ENCODE measurements around the gene PPM1A.

PPM1A gene

DNA sequence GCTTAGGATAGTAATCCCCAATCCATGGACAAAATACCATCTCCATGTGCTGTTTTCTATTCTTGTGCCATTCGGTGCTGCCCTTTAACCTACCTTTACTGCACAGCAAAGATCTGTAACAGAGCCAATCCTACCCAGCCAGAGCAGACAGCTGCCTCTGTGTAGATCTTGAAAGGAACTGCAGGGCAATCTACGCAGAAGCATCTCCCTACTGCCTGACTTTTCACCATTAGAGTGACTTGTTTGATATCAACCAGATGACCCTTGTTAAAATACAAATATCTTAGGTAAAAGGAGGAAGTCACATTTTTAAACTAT, 33.9 kb upstream of the PPM1A start:
- H3K9ac ChIP-seq (ENCODE audit: low read depth, low read length, poor library complexity), result no peak overlapping the region
- no peaks in the 10 kb centered on the region for H3K9me3 ChIP-seq (replicated peaks in 1 of 2; ENCODE audit: control insufficient read depth in 2 of 2, insufficient read depth in 1 of 2, low read depth in 1 of 2, low read length in 2 of 2)
- no peak overlapping the region for H2AK5ac ChIP-seq (ENCODE audit: low read depth, low read length)
- H3K27ac ChIP-seq (replicated peaks; ENCODE audit: low read length), result no peak overlapping the region
- DNase-seq (ENCODE audit: low spot score), result no peak
- H4K8ac ChIP-seq (ENCODE audit: low read depth, low read length), result no peak overlapping the region
- H2BK12ac ChIP-seq (ENCODE audit: low read length), result no peak overlapping the region
- no peak overlapping the region for H3K4ac ChIP-seq (ENCODE audit: low read length)
- H2BK5ac ChIP-seq (ENCODE audit: low read length), result no peak overlapping the region
- peaks cover 0 to 5% of the 10 kb centered on the region in 2 donors for H3K4me1 ChIP-seq (ENCODE audit: control insufficient read depth in 2 of 2, insufficient read depth in 1 of 2, low read depth in 1 of 2, low read length in 2 of 2)
- H2AFZ ChIP-seq (ENCODE audit: low read length), result no peak overlapping the region
- H3K18ac ChIP-seq (ENCODE audit: low read length), result no peak overlapping the region
- peaks cover 0 to 11% (median 0%) of the 10 kb centered on the region in 3 experiments for H3K27me3 ChIP-seq (ENCODE audit: control insufficient read depth in 3 of 3, insufficient read depth in 3 of 3, low read depth in 1 of 3, low read length in 3 of 3)
- WGBS, 2 donors (ENCODE audit: extremely low coverage in 2 of 2, insufficient read length in 2 of 2, insufficient replicate concordance in 1 of 2), result no CpG with 5 or more reads among the region's 2 CpGs
- no peak overlapping the region for H2BK120ac ChIP-seq (ENCODE audit: low read depth, low read length)
- no peaks in the 10 kb centered on the region for H3K36me3 ChIP-seq (replicated peaks in 1 of 2; ENCODE audit: control insufficient read depth in 2 of 2, insufficient read depth in 2 of 2, low read length in 2 of 2)
- H3K14ac ChIP-seq (ENCODE audit: low read length), result no peak overlapping the region
- H3K79me1 ChIP-seq (ENCODE audit: low read depth, low read length), result no peaks in the 10 kb centered on the region
- H4K91ac ChIP-seq (ENCODE audit: low read depth, low read length, poor library complexity), result no peak overlapping the region
- H2BK15ac ChIP-seq (ENCODE audit: low read length), result no peak overlapping the region
- no peak overlapping the region for H3K4me2 ChIP-seq (ENCODE audit: insufficient read depth, low read length, poor library complexity, severe bottlenecking)
- H3K4me3 ChIP-seq (ENCODE audit: low read length in 2 of 2), result no peak overlapping the region
- no peak overlapping the region for H3K23ac ChIP-seq (ENCODE audit: low read depth, low read length, poor library complexity)

DNA sequence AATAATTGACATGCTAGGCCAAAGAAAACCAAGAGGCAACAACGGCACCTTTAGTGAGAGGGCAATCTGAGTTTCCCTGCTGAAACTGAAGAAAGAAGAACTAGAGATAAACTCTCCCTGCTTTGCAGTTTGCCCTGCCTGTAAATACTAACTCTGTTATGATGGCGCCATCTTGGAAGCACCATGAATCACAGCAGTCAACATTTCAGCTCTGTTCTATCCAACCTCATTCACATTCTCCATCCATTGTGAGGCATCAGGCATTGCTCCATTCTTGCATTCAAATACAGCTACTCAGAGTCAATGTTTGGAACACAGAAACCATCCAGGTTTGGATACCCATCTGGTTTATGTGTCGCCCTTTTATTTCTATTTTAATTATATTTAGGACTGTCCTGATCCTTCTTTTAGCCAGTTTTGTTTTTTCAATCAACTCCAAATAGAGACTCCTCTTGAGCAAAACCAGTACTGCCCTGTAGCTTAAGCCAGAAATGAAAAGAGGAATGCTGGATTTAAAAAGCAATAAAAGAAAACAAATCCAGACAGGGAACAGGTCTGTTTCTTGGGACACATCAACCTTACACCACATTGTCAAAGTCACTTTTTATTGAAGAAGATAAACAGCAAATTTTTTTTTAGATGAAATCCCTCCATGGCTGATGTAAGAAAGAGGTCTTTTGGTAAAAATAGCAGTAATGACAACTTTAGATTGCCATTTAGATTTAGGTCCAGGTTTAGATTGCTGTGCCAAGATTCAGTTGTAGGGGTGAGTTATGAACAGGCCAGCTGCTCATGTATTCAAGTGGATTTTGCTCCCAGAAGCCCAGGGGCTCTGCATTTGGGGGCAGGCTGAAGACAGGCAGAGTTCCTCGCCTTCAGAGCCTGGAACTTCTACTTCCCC, 33.3 kb upstream of the PPM1A start:
- Histone ChIP-seq H4K91ac (ENCODE audit: low read depth, low read length, poor library complexity) (no peak overlapping the region), H3K18ac (ENCODE audit: low read length) (no peak overlapping the region), H3K4ac (ENCODE audit: low read length) (no peak overlapping the region), H3K79me1 (ENCODE audit: low read depth, low read length) (no peaks in the 10 kb centered on the region), H3K4me2 (ENCODE audit: insufficient read depth, low read length, poor library complexity, severe bottlenecking) (no peak overlapping the region), H2AK5ac (ENCODE audit: low read depth, low read length) (no peak overlapping the region), H3K9me3 (replicated peaks in 1 of 2; ENCODE audit: control insufficient read depth in 2 of 2, insufficient read depth in 1 of 2, low read depth in 1 of 2, low read length in 2 of 2) (no peaks in the 10 kb centered on the region), H3K4me3 (ENCODE audit: low read length in 2 of 2) (no peak overlapping the region), H3K23ac (ENCODE audit: low read depth, low read length, poor library complexity) (no peak overlapping the region), H3K36me3 (replicated peaks in 1 of 2; ENCODE audit: control insufficient read depth in 2 of 2, insufficient read depth in 2 of 2, low read length in 2 of 2) (no peaks in the 10 kb centered on the region), H3K4me1 (ENCODE audit: control insufficient read depth in 2 of 2, insufficient read depth in 1 of 2, low read depth in 1 of 2, low read length in 2 of 2) (peaks cover 0 to 5% of the 10 kb centered on the region in 2 donors), H4K8ac (ENCODE audit: low read depth, low read length) (no peak overlapping the region), H3K27me3 (ENCODE audit: control insufficient read depth in 3 of 3, insufficient read depth in 3 of 3, low read depth in 1 of 3, low read length in 3 of 3) (peaks cover 0 to 16% (median 0%) of the 10 kb centered on the region in 3 experiments), H2BK15ac (ENCODE audit: low read length) (no peak overlapping the region), H3K14ac (ENCODE audit: low read length) (no peak overlapping the region), H2BK12ac (ENCODE audit: low read length) (no peak overlapping the region), H2BK5ac (ENCODE audit: low read length) (no peak overlapping the region), H2AFZ (ENCODE audit: low read length) (no peak overlapping the region), H2BK120ac (ENCODE audit: low read depth, low read length) (no peak overlapping the region), H3K9ac (ENCODE audit: low read depth, low read length, poor library complexity) (no peak overlapping the region), H3K27ac (replicated peaks; ENCODE audit: low read length) (no peak overlapping the region)
- DNase-seq (ENCODE audit: low spot score), result no peak
- WGBS, 2 donors (ENCODE audit: extremely low coverage in 2 of 2, insufficient read length in 2 of 2, insufficient replicate concordance in 1 of 2), result no CpG with 5 or more reads among the region's 4 CpGs

DNA sequence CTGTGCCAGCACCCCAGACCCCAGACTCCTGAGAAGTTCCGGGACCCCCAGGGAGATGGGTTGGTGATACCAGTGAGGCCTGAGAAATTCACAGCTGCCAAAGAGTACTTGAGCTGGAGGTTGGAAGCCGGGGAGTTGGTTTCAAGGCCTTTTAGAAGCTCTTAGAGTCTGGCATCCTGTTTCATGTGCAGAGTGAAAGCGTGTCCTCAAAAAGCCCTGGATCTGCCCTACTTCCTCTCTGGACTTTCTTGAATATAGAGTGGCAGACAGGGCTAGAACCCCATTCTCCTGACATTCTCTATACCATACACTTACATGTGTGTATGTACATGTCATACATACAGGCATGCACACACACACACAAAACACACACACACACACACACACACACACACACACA, 31.3 kb upstream of the PPM1A start:
- Histone ChIP-seq H3K4me3 (ENCODE audit: low read length in 2 of 2) (no peak overlapping the region), H3K9me3 (replicated peaks in 1 of 2; ENCODE audit: control insufficient read depth in 2 of 2, insufficient read depth in 1 of 2, low read depth in 1 of 2, low read length in 2 of 2) (no peaks in the 10 kb centered on the region), H2BK120ac (ENCODE audit: low read depth, low read length) (no peak overlapping the region), H3K23ac (ENCODE audit: low read depth, low read length, poor library complexity) (no peak overlapping the region), H2AFZ (ENCODE audit: low read length) (no peak overlapping the region), H3K9ac (ENCODE audit: low read depth, low read length, poor library complexity) (no peak overlapping the region), H4K91ac (ENCODE audit: low read depth, low read length, poor library complexity) (no peak overlapping the region), H3K79me1 (ENCODE audit: low read depth, low read length) (no peaks in the 10 kb centered on the region), H3K4me2 (ENCODE audit: insufficient read depth, low read length, poor library complexity, severe bottlenecking) (no peak overlapping the region), H3K36me3 (replicated peaks in 1 of 2; ENCODE audit: control insufficient read depth in 2 of 2, insufficient read depth in 2 of 2, low read length in 2 of 2) (no peaks in the 10 kb centered on the region), H2BK5ac (ENCODE audit: low read length) (no peak overlapping the region), H3K27ac (replicated peaks; ENCODE audit: low read length) (no peak overlapping the region), H4K8ac (ENCODE audit: low read depth, low read length) (no peak overlapping the region), H2BK15ac (ENCODE audit: low read length) (no peak overlapping the region), H2BK12ac (ENCODE audit: low read length) (no peak overlapping the region), H3K27me3 (ENCODE audit: control insufficient read depth in 3 of 3, insufficient read depth in 3 of 3, low read depth in 1 of 3, low read length in 3 of 3) (peaks cover 0 to 17% (median 0%) of the 10 kb centered on the region in 3 experiments), H3K4ac (ENCODE audit: low read length) (no peak overlapping the region), H3K4me1 (ENCODE audit: control insufficient read depth in 2 of 2, insufficient read depth in 1 of 2, low read depth in 1 of 2, low read length in 2 of 2) (no peaks in the 10 kb centered on the region), H3K18ac (ENCODE audit: low read length) (no peak overlapping the region), H3K14ac (ENCODE audit: low read length) (no peak overlapping the region), H2AK5ac (ENCODE audit: low read depth, low read length) (no peak overlapping the region)
- no CpG with 5 or more reads among the region's 3 CpGs for WGBS, 2 donors (ENCODE audit: extremely low coverage in 2 of 2, insufficient read length in 2 of 2, insufficient replicate concordance in 1 of 2)
- DNase-seq (ENCODE audit: low spot score), result no peak

DNA sequence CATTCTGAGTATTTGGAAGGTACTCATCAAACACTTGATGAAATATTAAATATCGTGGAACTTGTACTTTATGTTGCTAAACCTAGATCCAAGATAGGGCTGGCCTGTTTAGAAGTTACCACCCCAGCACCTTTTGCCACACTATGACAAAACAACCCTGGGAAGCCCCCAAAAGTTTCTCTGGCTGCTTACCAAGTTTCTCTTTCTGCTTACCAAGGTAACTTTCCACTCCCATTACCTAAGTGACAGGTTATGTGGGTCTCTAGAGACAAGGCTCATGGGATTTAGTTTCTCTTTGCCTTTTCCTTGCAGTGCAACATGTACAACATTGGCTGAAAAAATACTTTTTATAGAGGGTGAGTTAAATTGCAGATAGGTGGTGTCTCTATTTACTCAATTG, 28.9 kb upstream of the PPM1A start:
- no peak overlapping the region for H3K9ac ChIP-seq (ENCODE audit: low read depth, low read length, poor library complexity)
- no peak overlapping the region for H2BK120ac ChIP-seq (ENCODE audit: low read depth, low read length)
- H2BK12ac ChIP-seq (ENCODE audit: low read length), result no peak overlapping the region
- DNase-seq (ENCODE audit: low spot score), result no peak
- H3K14ac ChIP-seq (ENCODE audit: low read length), result no peak overlapping the region
- no peak overlapping the region for H2AK5ac ChIP-seq (ENCODE audit: low read depth, low read length)
- no peak overlapping the region for H3K4me3 ChIP-seq (ENCODE audit: low read length in 2 of 2)
- H2AFZ ChIP-seq (ENCODE audit: low read length), result no peak overlapping the region
- no peaks in the 10 kb centered on the region for H3K36me3 ChIP-seq (replicated peaks in 1 of 2; ENCODE audit: control insufficient read depth in 2 of 2, insufficient read depth in 2 of 2, low read length in 2 of 2)
- H3K27ac ChIP-seq (replicated peaks; ENCODE audit: low read length), result no peak overlapping the region
- no peak overlapping the region for H3K4ac ChIP-seq (ENCODE audit: low read length)
- H3K79me1 ChIP-seq (ENCODE audit: low read depth, low read length), result no peaks in the 10 kb centered on the region
- H2BK15ac ChIP-seq (ENCODE audit: low read length), result no peak overlapping the region
- H3K23ac ChIP-seq (ENCODE audit: low read depth, low read length, poor library complexity), result no peak overlapping the region
- no peak overlapping the region for H4K91ac ChIP-seq (ENCODE audit: low read depth, low read length, poor library complexity)
- H3K18ac ChIP-seq (ENCODE audit: low read length), result no peak overlapping the region
- no peaks in the 10 kb centered on the region for H3K4me1 ChIP-seq (ENCODE audit: control insufficient read depth in 2 of 2, insufficient read depth in 1 of 2, low read depth in 1 of 2, low read length in 2 of 2)
- no peak overlapping the region for H3K4me2 ChIP-seq (ENCODE audit: insufficient read depth, low read length, poor library complexity, severe bottlenecking)
- H3K27me3 ChIP-seq (ENCODE audit: control insufficient read depth in 3 of 3, insufficient read depth in 3 of 3, low read depth in 1 of 3, low read length in 3 of 3), result peaks cover 0 to 16% (median 0%) of the 10 kb centered on the region in 3 experiments
- no peak overlapping the region for H4K8ac ChIP-seq (ENCODE audit: low read depth, low read length)
- no CpG with 5 or more reads among the region's 1 CpG for WGBS, 2 donors (ENCODE audit: extremely low coverage in 2 of 2, insufficient read length in 2 of 2, insufficient replicate concordance in 1 of 2)
- no peak overlapping the region for H2BK5ac ChIP-seq (ENCODE audit: low read length)
- no peaks in the 10 kb centered on the region for H3K9me3 ChIP-seq (replicated peaks in 1 of 2; ENCODE audit: control insufficient read depth in 2 of 2, insufficient read depth in 1 of 2, low read depth in 1 of 2, low read length in 2 of 2)

Data from neuronal stem cell (in vitro differentiated cells).